GM12891 (cell line): ENCODE data around the gene IL1F10.

ENCODE experiments used
- PAX5 ChIP-seq: IDR thresholded peaks from 2 replicates; pipeline ENCODE4 v1.6.1; 2011; ENCODE audit warnings: low read length, moderate library complexity, mild to moderate bottlenecking; ENCODE audit not compliant: insufficient read depth, severe bottlenecking
- POLR2A ChIP-seq: IDR thresholded peaks from 2 replicates; pipeline ENCODE4 v1.6.1; 2011; ENCODE audit warnings: low read depth, low read length, control low read depth
- POLR2AphosphoS5 ChIP-seq: IDR thresholded peaks from 2 replicates; pipeline ENCODE4 v1.6.1; 2011; ENCODE audit warnings: low read depth, low read length, control low read depth
- SPI1 ChIP-seq: IDR thresholded peaks from 2 replicates; pipeline ENCODE4 v1.6.1; 2011; ENCODE audit warnings: low read depth, low read length, control low read depth
- TAF1 ChIP-seq: IDR thresholded peaks from 2 replicates; pipeline ENCODE4 v1.6.1; 2011; ENCODE audit warnings: low read depth, low read length, control low read depth

DNA sequence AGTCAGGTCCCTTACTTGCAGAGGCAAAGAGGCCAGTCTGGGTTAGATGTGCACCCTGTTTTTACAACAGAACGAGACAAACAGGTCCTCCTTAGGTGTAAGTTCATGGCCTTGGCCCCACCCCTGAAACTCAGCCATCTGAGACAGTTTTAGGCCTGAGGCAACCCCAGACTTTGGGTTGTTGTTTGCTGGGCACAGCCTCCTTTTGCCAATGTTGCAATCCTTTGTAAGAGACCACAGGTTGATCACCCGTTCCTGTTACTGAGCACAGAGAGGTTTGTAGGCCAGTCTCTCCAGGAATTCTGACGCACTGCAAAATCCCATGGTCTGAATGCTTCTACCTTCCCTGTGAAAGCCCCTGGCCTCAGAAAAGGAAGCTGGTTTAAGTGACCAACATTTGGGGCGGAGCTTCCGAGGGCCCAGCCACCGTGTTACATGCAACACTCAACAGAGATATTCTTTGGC is 44.1 kb downstream of the IL1F10 start:
- TF ChIP-seq POLR2A: no peak
- no peak for TF ChIP-seq TAF1
- no peak for TF ChIP-seq POLR2AphosphoS5
- no peak for TF ChIP-seq PAX5
- no peak for TF ChIP-seq SPI1
